ENCODE results near the gene ETHE1.

GRCh38 chr19:43478323-43478722 lies 48.7 kb downstream of the ETHE1 start:
- TF ChIP-seq CTCF (conservative IDR thresholded peaks at IDR 0.05; ENCODE audit: low read depth, low read length) (no peak), EZH2 (IDR thresholded peaks at IDR 0.05; ENCODE audit: borderline replicate concordance, low read depth, low read length, poor library complexity, severe bottlenecking) (no peak)
